ENCODE results near the gene AFTPH.
A peak's percentile ranks its signal among the peaks of the same experiment; 100 is the strongest.

The AFTPH gene, protein sequence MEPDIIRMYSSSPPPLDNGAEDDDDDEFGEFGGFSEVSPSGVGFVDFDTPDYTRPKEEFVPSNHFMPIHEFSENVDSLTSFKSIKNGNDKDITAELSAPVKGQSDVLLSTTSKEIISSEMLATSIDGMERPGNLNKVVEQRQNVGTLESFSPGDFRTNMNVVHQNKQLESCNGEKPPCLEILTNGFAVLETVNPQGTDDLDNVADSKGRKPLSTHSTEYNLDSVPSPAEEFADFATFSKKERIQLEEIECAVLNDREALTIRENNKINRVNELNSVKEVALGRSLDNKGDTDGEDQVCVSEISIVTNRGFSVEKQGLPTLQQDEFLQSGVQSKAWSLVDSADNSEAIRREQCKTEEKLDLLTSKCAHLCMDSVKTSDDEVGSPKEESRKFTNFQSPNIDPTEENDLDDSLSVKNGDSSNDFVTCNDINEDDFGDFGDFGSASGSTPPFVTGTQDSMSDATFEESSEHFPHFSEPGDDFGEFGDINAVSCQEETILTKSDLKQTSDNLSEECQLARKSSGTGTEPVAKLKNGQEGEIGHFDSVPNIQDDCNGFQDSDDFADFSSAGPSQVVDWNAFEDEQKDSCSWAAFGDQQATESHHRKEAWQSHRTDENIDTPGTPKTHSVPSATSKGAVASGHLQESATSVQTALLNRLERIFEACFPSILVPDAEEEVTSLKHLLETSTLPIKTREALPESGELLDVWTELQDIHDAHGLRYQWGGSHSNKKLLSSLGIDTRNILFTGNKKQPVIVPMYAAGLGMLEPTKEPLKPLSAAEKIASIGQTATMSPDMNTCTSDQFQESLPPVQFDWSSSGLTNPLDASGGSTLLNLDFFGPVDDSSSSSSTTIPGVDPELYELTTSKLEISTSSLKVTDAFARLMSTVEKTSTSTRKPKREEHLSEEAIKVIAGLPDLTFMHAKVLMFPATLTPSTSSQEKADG

GRCh38 chr2:64523666-64524603 lies at the start of gene AFTPH:
Gene AFTPH (plus strand): TSS chr2:64524328. CDS start chr2:64551475, 27,147 bp downstream.
- DNase-seq = peak; percentile 97

GRCh38 chr2:64474636-64475035 lies 49.5 kb upstream of the AFTPH start:
- DNase-seq = no peak

- DNase-seq = no peak
These were observed 47.1 kb upstream of the AFTPH start for GRCh38 chr2:64477037-64477436.

GRCh38 chr2:64477979-64478378 lies 46.1 kb upstream of the AFTPH start:
- DNase-seq = no peak

- no peak for DNase-seq
These were observed 45.5 kb upstream of the AFTPH start for GRCh38 chr2:64478502-64479230.

- no peak for DNase-seq
These were observed 44.6 kb upstream of the AFTPH start for GRCh38 chr2:64479259-64480117.

DNA sequence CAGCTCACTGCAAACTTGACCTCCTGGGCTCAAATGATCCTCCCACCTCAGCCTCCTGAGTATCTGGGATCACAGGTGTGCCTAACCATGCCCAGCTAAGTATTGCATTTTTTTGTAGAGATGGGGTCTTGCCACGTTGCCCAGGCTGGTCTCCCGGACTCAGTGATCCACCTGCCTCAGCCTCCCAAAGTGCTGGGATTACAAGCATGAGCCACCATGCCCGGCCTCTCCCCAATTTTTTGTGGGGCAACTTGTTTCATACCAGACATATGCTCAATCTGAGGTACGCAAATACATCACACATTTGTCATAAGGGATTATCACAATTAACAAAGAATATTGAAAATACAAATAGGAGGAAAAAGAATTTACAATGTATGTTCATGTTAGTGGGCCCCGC lies 42.5 kb upstream of the AFTPH start:
- no peak for DNase-seq

- DNase-seq = no peak
These were observed 41.9 kb upstream of the AFTPH start for GRCh38 chr2:64482243-64482642.

DNA sequence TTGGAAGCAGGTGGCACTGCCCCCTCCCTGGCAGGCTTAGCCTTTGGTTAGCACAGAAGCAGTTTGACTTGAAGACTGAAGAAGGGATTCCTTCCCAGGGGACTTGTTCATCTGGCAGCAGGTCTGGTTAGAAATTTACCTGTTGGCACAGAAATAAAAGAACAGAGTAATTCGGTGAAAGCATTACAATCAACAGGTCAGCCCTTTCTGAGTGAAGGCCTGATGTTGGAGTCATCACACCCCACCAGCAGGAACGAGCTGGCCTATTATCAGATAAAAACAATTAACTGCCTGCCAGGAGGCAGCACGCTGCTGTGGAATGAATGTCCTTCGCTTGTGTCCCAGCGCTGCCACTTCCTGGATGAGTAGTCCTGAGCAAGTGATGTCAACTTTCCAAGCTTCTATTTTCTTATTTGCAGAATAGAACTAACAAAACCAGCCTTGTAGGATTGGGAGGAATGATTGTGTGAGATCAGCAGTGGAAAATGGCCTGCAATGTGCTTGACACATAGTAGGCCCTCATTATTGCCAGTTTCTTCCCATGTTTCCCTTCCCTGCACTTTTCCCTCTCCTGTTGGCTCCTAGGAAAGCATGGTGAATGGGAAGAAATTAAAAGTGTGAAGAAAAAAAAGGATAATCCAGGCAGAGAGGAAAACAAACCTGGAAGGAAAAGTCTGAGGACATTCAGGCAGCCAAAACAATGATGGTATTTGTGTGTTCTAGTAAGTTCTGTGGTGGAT lies 41.2 kb upstream of the AFTPH start:
- no peak for DNase-seq

- DNase-seq = no peak
These were observed 38.8 kb upstream of the AFTPH start for GRCh38 chr2:64485331-64485730.

DNA sequence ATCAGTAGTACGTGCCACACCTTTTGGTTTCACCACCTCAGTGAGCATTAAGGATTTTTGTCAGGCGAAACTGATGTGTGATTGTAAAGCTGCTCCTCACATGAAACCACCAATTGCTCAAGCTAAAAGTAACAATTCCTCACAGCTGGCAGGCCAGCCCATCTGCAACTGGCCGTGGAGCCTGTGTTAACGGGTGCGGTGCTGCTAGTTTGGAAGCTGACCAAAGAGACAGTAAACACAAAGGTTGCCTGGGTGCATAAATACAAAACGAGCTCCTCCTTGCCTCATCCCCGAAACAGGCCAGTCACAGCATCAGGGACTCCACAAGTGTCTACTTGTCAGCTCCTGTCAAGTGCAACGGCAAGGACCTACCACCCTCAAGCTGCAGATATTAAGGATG lies 38.2 kb upstream of the AFTPH start:
- DNase-seq = no peak

DNA sequence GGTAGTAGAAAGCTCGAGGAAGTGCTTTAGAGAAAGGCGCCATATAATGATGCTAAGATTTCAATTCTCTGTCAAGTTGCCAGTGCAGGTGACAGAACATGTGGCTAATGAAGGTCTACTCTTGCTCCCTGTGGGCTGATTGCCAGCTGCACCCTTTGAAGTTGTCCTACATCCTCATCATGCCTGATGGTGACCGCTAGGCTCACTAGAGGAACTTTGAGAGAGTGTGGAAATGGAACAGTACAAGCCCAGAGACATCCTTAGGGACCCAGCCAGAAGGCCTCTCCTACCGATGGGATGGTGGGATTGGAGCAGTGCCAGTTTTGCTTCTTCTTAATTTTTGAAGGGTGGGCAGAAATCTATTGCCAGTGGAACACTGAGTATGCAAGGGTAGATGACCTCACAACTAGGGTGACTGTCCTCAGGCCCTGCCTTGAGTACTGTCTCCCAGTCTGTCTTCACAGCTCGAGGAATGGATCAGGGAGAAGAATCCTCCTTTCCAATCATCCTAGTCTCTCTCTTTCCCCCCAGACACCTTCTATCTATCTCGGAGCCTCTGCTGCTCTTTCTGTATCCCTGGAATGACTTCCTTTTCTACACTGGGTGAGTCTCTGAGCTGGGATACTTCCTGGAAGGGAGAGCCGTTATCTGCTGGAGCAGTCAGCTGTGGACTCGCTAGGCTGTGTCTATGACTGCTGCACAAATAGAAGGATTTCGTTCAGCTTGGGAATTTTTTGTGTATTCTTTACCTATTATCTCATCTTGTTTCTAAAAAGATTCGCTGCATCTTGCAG lies 36.7 kb upstream of the AFTPH start:
- DNase-seq = no peak

DNA sequence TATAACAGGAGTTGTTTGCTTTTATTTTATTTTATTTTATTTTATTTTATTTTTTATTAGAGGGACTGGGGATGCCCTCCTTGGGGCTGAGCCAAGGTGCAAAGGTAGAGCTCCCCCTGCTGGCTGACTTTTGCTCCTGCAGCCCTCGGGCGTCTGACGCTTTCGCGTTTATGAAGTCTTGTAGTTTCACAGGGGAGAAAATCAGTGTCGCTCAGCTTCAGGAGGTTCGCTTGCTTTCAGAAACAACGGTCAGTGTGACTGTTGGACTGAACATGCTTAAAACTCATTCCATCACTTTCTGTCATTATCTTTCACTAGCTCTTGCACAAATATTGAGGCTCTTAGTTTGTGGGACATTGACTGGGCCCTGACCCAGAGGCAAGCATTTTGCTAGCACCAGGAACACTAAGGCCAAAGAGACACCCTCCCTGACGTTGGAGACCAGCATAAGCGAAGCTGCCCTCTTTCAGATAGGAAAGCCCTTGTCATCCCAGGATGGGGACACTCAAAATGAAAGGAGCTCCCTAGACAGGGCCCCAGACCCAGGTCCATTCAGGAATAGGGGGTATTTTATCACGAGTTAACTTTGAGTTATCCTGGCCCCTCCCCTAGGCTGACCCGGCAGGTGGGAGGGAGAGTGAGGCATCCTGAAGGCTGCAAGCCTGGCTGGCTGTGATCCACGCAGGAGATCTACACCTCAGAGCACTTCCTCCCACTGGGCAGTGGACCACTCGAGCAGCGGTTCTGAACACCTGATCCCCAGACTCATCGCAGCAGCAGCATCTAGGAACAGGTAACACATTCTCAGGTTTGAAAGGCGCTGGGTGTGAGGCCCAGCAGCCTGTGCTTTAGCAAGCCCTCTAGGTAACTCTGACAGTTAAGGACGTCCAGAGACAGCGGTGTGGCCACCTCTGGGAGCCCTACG lies 35.8 kb upstream of the AFTPH start:
- DNase-seq = no peak

- no peak for DNase-seq
These were observed 34.9 kb upstream of the AFTPH start for GRCh38 chr2:64489081-64489751.

- DNase-seq = no peak
These were observed 32.7 kb upstream of the AFTPH start for GRCh38 chr2:64491426-64491825.

- DNase-seq = no peak
These were observed 31.9 kb upstream of the AFTPH start for GRCh38 chr2:64492272-64492671.

DNA sequence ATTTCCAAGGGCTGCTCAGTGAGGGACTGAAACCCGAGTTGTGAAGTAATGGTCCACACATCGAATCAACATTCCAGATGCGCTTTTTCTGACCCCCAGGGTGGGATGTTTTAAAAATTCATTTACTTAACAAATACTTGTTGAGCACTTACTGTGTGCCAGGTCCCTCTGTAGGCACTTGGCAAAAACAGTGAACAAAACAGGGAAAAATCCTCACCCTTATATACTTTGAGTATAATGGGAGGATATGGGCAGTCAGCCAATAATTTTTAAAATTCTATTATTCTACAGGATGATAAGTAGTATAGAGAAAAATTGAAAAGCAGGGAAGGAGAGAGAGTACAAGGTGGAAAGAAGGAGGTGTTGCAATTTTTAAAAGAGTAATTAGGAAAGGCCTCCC lies 31.3 kb upstream of the AFTPH start:
- DNase-seq = no peak

GRCh38 chr2:64493788-64494187 lies 30.3 kb upstream of the AFTPH start:
- DNase-seq = peak; percentile 68
